ENCODE data around the gene PHRF1.

- TF ChIP-seq CTCF (IDR thresholded peaks at IDR 0.05) (no peak), POLR2A (IDR thresholded peaks at IDR 0.05) (no peak), POLR2AphosphoS5 (IDR thresholded peaks at IDR 0.05) (no peak)
Measured at GRCh38 chr11:596374-596773, 20.1 kb downstream of the PHRF1 start.

All from prostate gland (tissue), 2 donors.